Activated T-cell treated with anti-CD3 and anti-CD28 coated beads for 4 hours (primary cell): ENCODE results near the gene TFCP2.

ENCODE experiments used
- DNase-seq: peaks from one replicate; pipeline ENCODE4 v3.0.0-alpha.2; 2020

The TFCP2 gene

GRCh38 chr12:51196547-51196946 lies 23.6 kb upstream of the TFCP2 start:
- DNase-seq, result no peak

- no peak for DNase-seq
Observed at GRCh38 chr12:51195841-51196240, 22.9 kb upstream of the TFCP2 start.

GRCh38 chr12:51192284-51192671 lies 19.3 kb upstream of the TFCP2 start:
- no peak for DNase-seq

- no peak for DNase-seq
Observed at GRCh38 chr12:51191516-51192283, 18.8 kb upstream of the TFCP2 start.

GRCh38 chr12:51190820-51191219 lies 17.9 kb upstream of the TFCP2 start:
- no peak for DNase-seq

- no peak for DNase-seq
Observed at GRCh38 chr12:51189790-51190355, 16.9 kb upstream of the TFCP2 start.

GRCh38 chr12:51188359-51189051 lies 15.6 kb upstream of the TFCP2 start:
- DNase-seq, result no peak

- DNase-seq, result no peak
Observed at GRCh38 chr12:51187370-51187987, 14.5 kb upstream of the TFCP2 start.

GRCh38 chr12:51186465-51187085 lies 13.6 kb upstream of the TFCP2 start:
- DNase-seq, result no peak

- DNase-seq, result no peak
Observed at GRCh38 chr12:51185171-51185717, 12.3 kb upstream of the TFCP2 start.

- DNase-seq, result no peak
Observed at GRCh38 chr12:51183816-51184215, 10.9 kb upstream of the TFCP2 start.

- no peak for DNase-seq
Observed at GRCh38 chr12:51183349-51183748, 10.4 kb upstream of the TFCP2 start.

- no peak for DNase-seq
Observed at GRCh38 chr12:51181558-51181957, 8.6 kb upstream of the TFCP2 start.

- no peak for DNase-seq
Observed at GRCh38 chr12:51177897-51178296, 5.0 kb upstream of the TFCP2 start.

GRCh38 chr12:51174501-51174900 lies 1.6 kb upstream of the TFCP2 start:
- no peak for DNase-seq

GRCh38 chr12:51171884-51172514 lies 936 bp downstream of the TFCP2 start:
- DNase-seq, result no peak

- DNase-seq, result no peak
Observed at GRCh38 chr12:51163795-51164194, 9.1 kb downstream of the TFCP2 start.

GRCh38 chr12:51162217-51162616 lies 10.7 kb downstream of the TFCP2 start:
- no peak for DNase-seq

- no peak for DNase-seq
Observed at GRCh38 chr12:51160814-51161459, 12.0 kb downstream of the TFCP2 start.

- no peak for DNase-seq
Observed at GRCh38 chr12:51156245-51156765, 16.6 kb downstream of the TFCP2 start.

GRCh38 chr12:51152953-51153352 lies 20.0 kb downstream of the TFCP2 start:
- DNase-seq, result no peak

- DNase-seq, result no peak
Observed at GRCh38 chr12:51150777-51151176, 22.2 kb downstream of the TFCP2 start.
